PFSK-1 (cell line): ENCODE results near the gene PHLDA3.

Experiments
- TAF1 ChIP-seq: IDR thresholded peaks from 2 replicates; pipeline ENCODE4 v1.6.1; 2012; ENCODE audit warnings: low read length, control low read depth, borderline replicate concordance; ENCODE audit not compliant: insufficient read depth
- TF ChIP-seq, protein P1 (sequence below), 2 experiments: IDR thresholded peaks; 2 replicates each; pipeline versions ENCODE4 v1.6.1 to v1.8.0; 2011 to 2012; ENCODE audit warnings: low read depth in 2 of 2, low read length in 2 of 2, control low read depth in 1 of 2, inconsistent platforms in 1 of 2, mild to moderate bottlenecking in 1 of 2, moderate library complexity in 1 of 2; ENCODE audit not compliant: insufficient read depth in 1 of 2

DNA sequence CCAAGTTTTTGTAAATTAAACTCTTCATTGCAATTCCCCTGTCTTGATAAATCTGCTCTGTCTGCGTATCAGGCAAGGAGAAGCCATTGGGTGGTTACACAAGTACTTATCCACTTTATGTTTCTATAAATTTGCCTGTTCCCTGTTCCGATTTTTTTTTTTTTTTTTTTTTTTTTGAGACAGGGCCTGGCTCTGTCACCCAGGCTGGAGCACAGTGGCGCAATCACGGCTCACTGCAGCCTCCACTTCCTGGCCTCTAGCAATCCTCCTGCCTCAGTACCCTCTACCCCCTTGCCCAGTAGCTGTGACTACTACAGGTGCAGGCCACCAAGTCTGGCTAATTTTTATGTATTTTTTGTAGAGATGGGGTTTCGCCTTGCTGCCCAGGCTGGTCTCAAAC lies 49.1 kb upstream of the PHLDA3 start:
- TF ChIP-seq TAF1 = no peak
- TF ChIP-seq, protein P1, sequence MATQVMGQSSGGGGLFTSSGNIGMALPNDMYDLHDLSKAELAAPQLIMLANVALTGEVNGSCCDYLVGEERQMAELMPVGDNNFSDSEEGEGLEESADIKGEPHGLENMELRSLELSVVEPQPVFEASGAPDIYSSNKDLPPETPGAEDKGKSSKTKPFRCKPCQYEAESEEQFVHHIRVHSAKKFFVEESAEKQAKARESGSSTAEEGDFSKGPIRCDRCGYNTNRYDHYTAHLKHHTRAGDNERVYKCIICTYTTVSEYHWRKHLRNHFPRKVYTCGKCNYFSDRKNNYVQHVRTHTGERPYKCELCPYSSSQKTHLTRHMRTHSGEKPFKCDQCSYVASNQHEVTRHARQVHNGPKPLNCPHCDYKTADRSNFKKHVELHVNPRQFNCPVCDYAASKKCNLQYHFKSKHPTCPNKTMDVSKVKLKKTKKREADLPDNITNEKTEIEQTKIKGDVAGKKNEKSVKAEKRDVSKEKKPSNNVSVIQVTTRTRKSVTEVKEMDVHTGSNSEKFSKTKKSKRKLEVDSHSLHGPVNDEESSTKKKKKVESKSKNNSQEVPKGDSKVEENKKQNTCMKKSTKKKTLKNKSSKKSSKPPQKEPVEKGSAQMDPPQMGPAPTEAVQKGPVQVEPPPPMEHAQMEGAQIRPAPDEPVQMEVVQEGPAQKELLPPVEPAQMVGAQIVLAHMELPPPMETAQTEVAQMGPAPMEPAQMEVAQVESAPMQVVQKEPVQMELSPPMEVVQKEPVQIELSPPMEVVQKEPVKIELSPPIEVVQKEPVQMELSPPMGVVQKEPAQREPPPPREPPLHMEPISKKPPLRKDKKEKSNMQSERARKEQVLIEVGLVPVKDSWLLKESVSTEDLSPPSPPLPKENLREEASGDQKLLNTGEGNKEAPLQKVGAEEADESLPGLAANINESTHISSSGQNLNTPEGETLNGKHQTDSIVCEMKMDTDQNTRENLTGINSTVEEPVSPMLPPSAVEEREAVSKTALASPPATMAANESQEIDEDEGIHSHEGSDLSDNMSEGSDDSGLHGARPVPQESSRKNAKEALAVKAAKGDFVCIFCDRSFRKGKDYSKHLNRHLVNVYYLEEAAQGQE (IDR thresholded peaks at IDR 0.05; ENCODE audit: insufficient read depth in 1 of 2, low read depth in 2 of 2, low read length in 2 of 2) = no peak
